ENCODE data around the gene MXRA7.

The MXRA7 gene

DNA sequence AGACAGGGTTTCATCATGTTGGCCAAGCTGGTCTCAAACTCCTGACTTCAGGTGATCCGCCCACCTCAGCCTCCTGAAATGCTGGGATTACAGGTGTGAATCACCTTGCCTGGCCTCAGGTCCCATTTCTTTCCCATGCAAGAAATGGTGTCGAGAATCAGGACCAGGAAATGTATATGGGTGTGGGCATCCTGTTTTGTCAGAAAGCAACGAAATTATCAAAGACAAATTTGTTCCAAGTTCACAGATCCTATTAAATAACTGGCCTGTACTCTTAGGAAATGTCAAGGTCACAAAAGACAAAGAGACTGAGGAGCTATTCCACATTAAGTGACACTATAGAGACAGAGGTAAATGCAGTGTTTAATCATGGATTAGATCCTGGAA, 50.1 kb downstream of the MXRA7 start:
- Histone ChIP-seq H3K18ac (ENCODE audit: low read length) (no peak overlapping the region), H2BK15ac (ENCODE audit: low read length) (no peak overlapping the region), H2AK5ac (ENCODE audit: low read depth, low read length) (no peak overlapping the region), H3K79me1 (ENCODE audit: low read depth, low read length) (no peaks in the 10 kb centered on the region), H3K9me3 (replicated peaks in 1 of 2; ENCODE audit: control insufficient read depth in 2 of 2, insufficient read depth in 1 of 2, low read depth in 1 of 2, low read length in 2 of 2) (no peaks in the 10 kb centered on the region), H2AFZ (ENCODE audit: low read length) (no peak overlapping the region), H4K91ac (ENCODE audit: low read depth, low read length, poor library complexity) (no peak overlapping the region), H2BK120ac (ENCODE audit: low read depth, low read length) (no peak overlapping the region), H2BK5ac (ENCODE audit: low read length) (no peak overlapping the region), H3K27me3 (ENCODE audit: control insufficient read depth in 3 of 3, insufficient read depth in 3 of 3, low read depth in 1 of 3, low read length in 3 of 3) (peaks cover 0 to 13% (median 0%) of the 10 kb centered on the region in 3 experiments), H3K9ac (ENCODE audit: low read depth, low read length, poor library complexity) (no peak overlapping the region), H3K23ac (ENCODE audit: low read depth, low read length, poor library complexity) (no peak overlapping the region), H3K4me1 (ENCODE audit: control insufficient read depth in 2 of 2, insufficient read depth in 1 of 2, low read depth in 1 of 2, low read length in 2 of 2) (peaks cover 0 to 6% of the 10 kb centered on the region in 2 donors), H3K27ac (replicated peaks; ENCODE audit: low read length) (no peak overlapping the region), H2BK12ac (ENCODE audit: low read length) (no peak overlapping the region), H3K14ac (ENCODE audit: low read length) (no peak overlapping the region), H4K8ac (ENCODE audit: low read depth, low read length) (no peak overlapping the region), H3K36me3 (replicated peaks in 1 of 2; ENCODE audit: control insufficient read depth in 2 of 2, insufficient read depth in 2 of 2, low read length in 2 of 2) (no peaks in the 10 kb centered on the region), H3K4me3 (ENCODE audit: low read length in 2 of 2) (no peak overlapping the region), H3K4me2 (ENCODE audit: insufficient read depth, low read length, poor library complexity, severe bottlenecking) (no peak overlapping the region), H3K4ac (ENCODE audit: low read length) (no peak overlapping the region)
- no CpG with 5 or more reads among the region's 3 CpGs for WGBS, 2 donors (ENCODE audit: extremely low coverage in 2 of 2, insufficient read length in 2 of 2, insufficient replicate concordance in 1 of 2)
- no peak for DNase-seq (ENCODE audit: low spot score)

DNA sequence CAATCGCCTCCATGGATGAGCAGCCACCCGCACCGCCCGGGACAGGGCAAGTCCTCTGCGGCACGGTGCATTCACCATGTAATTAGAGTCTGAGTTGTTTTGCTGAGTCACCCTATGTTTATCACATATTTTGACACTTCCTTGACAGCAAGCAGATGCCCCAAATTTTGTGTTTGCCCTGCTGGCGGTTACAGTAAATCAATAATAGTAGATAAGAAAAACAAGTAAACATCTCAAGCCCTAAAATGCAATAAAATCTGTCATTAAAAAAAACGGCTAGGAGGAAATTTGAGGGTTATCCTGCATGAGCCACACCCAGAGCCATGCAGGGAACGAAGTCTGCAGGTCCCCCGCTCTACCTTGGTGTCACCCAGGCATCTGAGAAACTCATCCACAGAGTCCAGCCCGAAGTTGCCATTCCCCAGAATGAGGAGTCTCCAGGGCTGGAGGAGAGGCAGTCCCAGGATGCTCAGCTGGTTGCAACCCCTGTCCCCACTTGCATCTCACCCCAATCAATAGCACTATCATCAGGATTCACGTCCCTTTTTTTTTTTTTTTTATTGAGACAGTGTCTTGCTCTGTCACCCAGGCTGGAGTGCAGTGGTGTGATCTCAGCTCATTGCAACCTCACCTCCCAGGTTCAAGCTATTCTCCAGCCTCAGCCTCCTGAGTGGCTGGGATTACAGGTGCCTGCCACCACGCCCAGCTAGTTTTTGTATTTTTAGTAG, 50.7 kb downstream of the MXRA7 start:
- no CpG with 5 or more reads among the region's 13 CpGs for WGBS, 2 donors (ENCODE audit: extremely low coverage in 2 of 2, insufficient read length in 2 of 2, insufficient replicate concordance in 1 of 2)

DNA sequence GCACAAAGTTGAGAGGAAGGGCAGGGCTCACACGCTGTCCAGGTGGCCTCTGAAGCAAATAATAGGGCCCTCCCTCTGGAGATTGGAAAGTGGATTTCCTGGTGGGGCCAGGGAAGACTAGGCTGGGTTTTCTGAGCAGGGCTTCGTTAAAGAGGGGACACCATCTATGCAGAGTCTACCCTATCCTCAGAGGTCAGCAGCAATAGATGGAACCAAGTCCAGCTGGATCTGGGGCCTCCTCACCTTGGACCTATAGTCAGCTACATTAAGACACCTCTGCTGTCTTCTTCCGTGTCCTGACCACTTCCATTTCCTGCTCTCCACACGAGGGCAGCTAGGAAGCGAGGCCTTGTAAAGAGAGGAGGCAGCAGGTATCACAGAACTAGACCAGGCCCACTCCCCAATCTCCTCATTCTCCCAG, 52.5 kb downstream of the MXRA7 start:
- Histone ChIP-seq H2BK12ac (ENCODE audit: low read length) (no peak overlapping the region), H3K9ac (ENCODE audit: low read depth, low read length, poor library complexity) (no peak overlapping the region), H3K18ac (ENCODE audit: low read length) (peak overlapping the region; percentile 19), H2BK5ac (ENCODE audit: low read length) (no peak overlapping the region), H2AFZ (ENCODE audit: low read length) (peak overlapping the region; percentile 41), H3K4ac (ENCODE audit: low read length) (no peak overlapping the region), H3K27me3 (ENCODE audit: control insufficient read depth in 3 of 3, insufficient read depth in 3 of 3, low read depth in 1 of 3, low read length in 3 of 3) (peaks cover 0 to 13% (median 0%) of the 10 kb centered on the region in 3 experiments), H4K91ac (ENCODE audit: low read depth, low read length, poor library complexity) (peak overlapping the region; percentile 5), H3K4me2 (ENCODE audit: insufficient read depth, low read length, poor library complexity, severe bottlenecking) (no peak overlapping the region), H3K36me3 (replicated peaks in 1 of 2; ENCODE audit: control insufficient read depth in 2 of 2, insufficient read depth in 2 of 2, low read length in 2 of 2) (no peaks in the 10 kb centered on the region), H3K27ac (replicated peaks; ENCODE audit: low read length) (no peak overlapping the region), H3K79me1 (ENCODE audit: low read depth, low read length) (no peaks in the 10 kb centered on the region), H4K8ac (ENCODE audit: low read depth, low read length) (no peak overlapping the region), H2BK15ac (ENCODE audit: low read length) (no peak overlapping the region), H3K23ac (ENCODE audit: low read depth, low read length, poor library complexity) (no peak overlapping the region), H3K9me3 (replicated peaks in 1 of 2; ENCODE audit: control insufficient read depth in 2 of 2, insufficient read depth in 1 of 2, low read depth in 1 of 2, low read length in 2 of 2) (no peaks in the 10 kb centered on the region), H3K4me1 (ENCODE audit: control insufficient read depth in 2 of 2, insufficient read depth in 1 of 2, low read depth in 1 of 2, low read length in 2 of 2) (peaks cover 0 to 6% of the 10 kb centered on the region in 2 donors), H3K4me3 (ENCODE audit: low read length in 2 of 2) (no peak overlapping the region), H2AK5ac (ENCODE audit: low read depth, low read length) (no peak overlapping the region), H3K14ac (ENCODE audit: low read length) (no peak overlapping the region), H2BK120ac (ENCODE audit: low read depth, low read length) (peak overlapping the region; percentile 67)
- no peak for DNase-seq (ENCODE audit: low spot score)
- no CpG with 5 or more reads among the region's 5 CpGs for WGBS, 2 donors (ENCODE audit: extremely low coverage in 2 of 2, insufficient read length in 2 of 2, insufficient replicate concordance in 1 of 2)

More for the DNA sequence above, 50.7 kb downstream of the MXRA7 start:
- Histone ChIP-seq H2AK5ac (ENCODE audit: low read depth, low read length) (no peak overlapping the region), H2BK120ac (ENCODE audit: low read depth, low read length) (no peak overlapping the region), H3K18ac (ENCODE audit: low read length) (no peak overlapping the region), H4K8ac (ENCODE audit: low read depth, low read length) (no peak overlapping the region), H2BK12ac (ENCODE audit: low read length) (no peak overlapping the region), H4K91ac (ENCODE audit: low read depth, low read length, poor library complexity) (no peak overlapping the region), H3K79me1 (ENCODE audit: low read depth, low read length) (no peaks in the 10 kb centered on the region), H3K27ac (replicated peaks; ENCODE audit: low read length) (no peak overlapping the region), H3K4me2 (ENCODE audit: insufficient read depth, low read length, poor library complexity, severe bottlenecking) (no peak overlapping the region), H2AFZ (ENCODE audit: low read length) (peak overlapping the region; percentile 74), H3K14ac (ENCODE audit: low read length) (no peak overlapping the region), H3K4ac (ENCODE audit: low read length) (no peak overlapping the region), H3K9me3 (replicated peaks in 1 of 2; ENCODE audit: control insufficient read depth in 2 of 2, insufficient read depth in 1 of 2, low read depth in 1 of 2, low read length in 2 of 2) (no peaks in the 10 kb centered on the region), H3K27me3 (ENCODE audit: control insufficient read depth in 3 of 3, insufficient read depth in 3 of 3, low read depth in 1 of 3, low read length in 3 of 3) (peaks cover 0 to 13% (median 0%) of the 10 kb centered on the region in 3 experiments), H3K36me3 (replicated peaks in 1 of 2; ENCODE audit: control insufficient read depth in 2 of 2, insufficient read depth in 2 of 2, low read length in 2 of 2) (no peaks in the 10 kb centered on the region), H3K23ac (ENCODE audit: low read depth, low read length, poor library complexity) (no peak overlapping the region), H3K4me3 (ENCODE audit: low read length in 2 of 2) (no peak overlapping the region), H2BK5ac (ENCODE audit: low read length) (no peak overlapping the region), H2BK15ac (ENCODE audit: low read length) (no peak overlapping the region), H3K4me1 (ENCODE audit: control insufficient read depth in 2 of 2, insufficient read depth in 1 of 2, low read depth in 1 of 2, low read length in 2 of 2) (peaks cover 0 to 6% of the 10 kb centered on the region in 2 donors), H3K9ac (ENCODE audit: low read depth, low read length, poor library complexity) (no peak overlapping the region)
- no peak for DNase-seq (ENCODE audit: low spot score)

DNA sequence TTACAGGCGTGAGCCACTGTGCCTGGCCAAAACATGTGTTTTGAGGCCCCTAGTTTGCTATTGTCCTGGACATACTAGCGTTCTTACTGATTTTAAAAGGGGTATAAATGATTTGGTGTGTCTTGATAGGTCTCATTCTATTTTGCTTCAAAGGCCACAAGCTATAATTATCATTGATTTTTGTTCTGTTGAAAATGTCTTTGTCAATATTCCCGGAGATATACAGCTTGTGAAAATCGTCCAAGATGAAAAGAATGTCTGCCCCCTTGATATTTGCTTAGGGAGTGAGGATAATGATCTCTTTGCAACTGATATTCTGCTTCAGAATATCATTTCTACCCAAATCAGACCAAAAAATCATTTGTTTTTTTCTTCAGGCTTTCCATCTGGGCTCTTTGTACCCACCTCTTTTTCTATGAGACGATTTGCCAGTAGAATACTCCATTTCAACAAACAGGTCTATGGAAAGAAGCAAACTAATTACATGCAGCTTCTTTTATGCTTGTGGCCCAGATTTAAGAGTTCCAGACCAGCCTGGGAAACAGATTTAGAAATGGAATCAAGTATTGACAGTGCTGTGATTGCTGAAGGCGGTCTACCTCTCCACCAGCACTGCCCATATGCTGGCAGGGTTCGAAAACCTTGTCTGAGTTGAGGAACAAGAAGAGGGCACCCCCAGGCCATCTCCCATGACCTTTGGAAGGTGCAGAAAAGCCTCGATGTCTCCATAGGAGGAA, 53.1 kb downstream of the MXRA7 start:
- no peak overlapping the region for H3K4me3 ChIP-seq (ENCODE audit: low read length in 2 of 2)
- H3K18ac ChIP-seq (ENCODE audit: low read length) = no peak overlapping the region
- no peak overlapping the region for H4K91ac ChIP-seq (ENCODE audit: low read depth, low read length, poor library complexity)
- H3K79me1 ChIP-seq (ENCODE audit: low read depth, low read length) = no peaks in the 10 kb centered on the region
- peaks cover 0 to 6% of the 10 kb centered on the region in 2 donors for H3K4me1 ChIP-seq (ENCODE audit: control insufficient read depth in 2 of 2, insufficient read depth in 1 of 2, low read depth in 1 of 2, low read length in 2 of 2)
- no peak overlapping the region for H3K4me2 ChIP-seq (ENCODE audit: insufficient read depth, low read length, poor library complexity, severe bottlenecking)
- no peak overlapping the region for H3K27ac ChIP-seq (replicated peaks; ENCODE audit: low read length)
- H3K14ac ChIP-seq (ENCODE audit: low read length) = no peak overlapping the region
- no CpG with 5 or more reads among the region's 8 CpGs for WGBS, 2 donors (ENCODE audit: extremely low coverage in 2 of 2, insufficient read length in 2 of 2, insufficient replicate concordance in 1 of 2)
- H3K9me3 ChIP-seq (replicated peaks in 1 of 2; ENCODE audit: control insufficient read depth in 2 of 2, insufficient read depth in 1 of 2, low read depth in 1 of 2, low read length in 2 of 2) = no peaks in the 10 kb centered on the region
- no peak overlapping the region for H3K9ac ChIP-seq (ENCODE audit: low read depth, low read length, poor library complexity)
- H2AFZ ChIP-seq (ENCODE audit: low read length) = peak overlapping the region; percentile 41
- H3K23ac ChIP-seq (ENCODE audit: low read depth, low read length, poor library complexity) = no peak overlapping the region
- no peak overlapping the region for H2BK120ac ChIP-seq (ENCODE audit: low read depth, low read length)
- peaks cover 0 to 13% (median 0%) of the 10 kb centered on the region in 3 experiments for H3K27me3 ChIP-seq (ENCODE audit: control insufficient read depth in 3 of 3, insufficient read depth in 3 of 3, low read depth in 1 of 3, low read length in 3 of 3)
- H2AK5ac ChIP-seq (ENCODE audit: low read depth, low read length) = no peak overlapping the region
- H2BK5ac ChIP-seq (ENCODE audit: low read length) = no peak overlapping the region
- no peaks in the 10 kb centered on the region for H3K36me3 ChIP-seq (replicated peaks in 1 of 2; ENCODE audit: control insufficient read depth in 2 of 2, insufficient read depth in 2 of 2, low read length in 2 of 2)
- DNase-seq (ENCODE audit: low spot score) = no peak
- no peak overlapping the region for H4K8ac ChIP-seq (ENCODE audit: low read depth, low read length)
- no peak overlapping the region for H2BK12ac ChIP-seq (ENCODE audit: low read length)
- no peak overlapping the region for H3K4ac ChIP-seq (ENCODE audit: low read length)
- H2BK15ac ChIP-seq (ENCODE audit: low read length) = no peak overlapping the region
